Right lobe of liver (tissue), 6 donors: ENCODE measurements around the gene FSTL4. TPM values are rescaled to one million over a fixed set of nuclear protein-coding genes. Genes with fewer than 3 reads are reported as not detected.
A peak's percentile ranks its signal among the peaks of the same experiment; 100 is the strongest.

ENCODE experiments used
- ATAC-seq, 4 donors: fragments of 200-7000 bp; cut with Tn5 transposase; one replicate each; pipeline ENCODE4 v1.9.1; 2020; ENCODE audit warnings: mild to moderate bottlenecking in 4 of 4, moderate library complexity in 4 of 4
- DNase-seq, 3 donors: peaks; one replicate each; pipeline ENCODE4 v3.0.0-alpha.2; 2020
- H3K27ac ChIP-seq, 3 donors: fragments of 200-600 bp; one replicate each; pipeline ENCODE4 v1.8.0; 2022
- H3K27me3 ChIP-seq, 2 donors: fragments of 200-600 bp; one replicate each; pipeline ENCODE4 v1.8.0; 2022
- H3K36me3 ChIP-seq, 4 donors: fragments of 200-600 bp; sonication (generic) in 1 of 4; one replicate each; pipeline versions ENCODE4 v1.5.1 to v1.8.0; 2017 to 2022; ENCODE audit warnings: control low read depth in 1 of 4
- H3K4me1 ChIP-seq, 4 donors: fragments of 200-600 bp; sonication (generic) in 1 of 4; one replicate each; pipeline versions ENCODE4 v1.5.1 to v1.8.0; 2017 to 2022; ENCODE audit warnings: control low read depth in 1 of 4
- H3K4me3 ChIP-seq, 3 donors: fragments of 200-600 bp; one replicate each; pipeline ENCODE4 v1.8.0; 2022
- H3K9me3 ChIP-seq, 4 donors: fragments of 200-600 bp; sonication (generic) in 1 of 4; one replicate each; pipeline versions ENCODE4 v1.5.1 to v1.8.0; 2017 to 2022; ENCODE audit warnings: control low read depth in 1 of 4
- CTCF ChIP-seq, 4 donors: fragments of 200-600 bp in 3 of 4; fragments of 450-650 bp in 1 of 4; IDR thresholded peaks; one replicate each; pipeline versions ENCODE4 v1.5.1 to v1.8.0; 2016 to 2022; ENCODE audit warnings: antibody characterized with exemption in 4 of 4, mild to moderate bottlenecking in 2 of 4
- POLR2A ChIP-seq: fragments of 450-650 bp; IDR thresholded peaks from one replicate; pipeline ENCODE4 v1.6.1; 2017; ENCODE audit warnings: antibody characterized with exemption, mild to moderate bottlenecking
- WGBS: methylation state at CpG from one replicate; pipeline ENCODE4 v1.1.6; 2018; ENCODE audit warnings: low coverage, low lambda C conversion rate; ENCODE audit not compliant: insufficient coverage; ENCODE audit errors: missing lambda C conversion rate; 5-methylcytosine and 5-hydroxymethylcytosine counted together
- intact Hi-C, 2 donors: fragments of 100-400 bp; cut with DNase I; formaldehyde crosslinking; loops; one replicate each; pipeline versions ENCODE4 v1.11.2 to v1.14.1; 2022
- total RNA-seq, 6 experiments: library from RNA; depleted of rRNA in 2 of 6; stranded (reverse); fragments of >200 nt in 2 of 6; fragmentation: NEBNext Ultra II Directional in 3 of 6; extraction: Animal tissue kit (Norgen Biotek cat#: 25700) in 3 of 6; gene quantifications; one replicate each; pipeline versions ENCODE4 v1.1.0 to v1.2.4, GENCODE V29; 2016 to 2023
- donor health status: DM: no; HTN: yes; CAD: no.
- donor health status: DM: no; HTN: no; CAD: no.
- donor health status: DM: no; HTN: no; CAD: no.
- donor health status: DM: no; HTN: yes; CAD: no.
- donor health status: DM: no; HTN: yes; CAD: no.

FSTL4 gene
- total RNA-seq, 6 experiments from 2014 or later, result 0.62 to 1.3 (median 0.80) TPM; not detected in 3

GRCh38 chr5:133358271-133358670 lies 254.1 kb downstream of the FSTL4 start:
- no peak overlapping the region for H3K4me3 ChIP-seq
- H3K36me3 ChIP-seq, result no peaks in the 10 kb centered on the region
- no peak for TF ChIP-seq POLR2A
- no peaks in the 10 kb centered on the region for H3K9me3 ChIP-seq
- DNase-seq, result no peak
- no peak overlapping the region for H3K27ac ChIP-seq
- intact Hi-C loops, result no loop called here
- no peaks in the 10 kb centered on the region for H3K27me3 ChIP-seq
- WGBS, result 100% methylated on average over 3 of the region's 12 CpGs
- no peaks in the 10 kb centered on the region for H3K4me1 ChIP-seq
- no peak for ATAC-seq

- ATAC-seq, result no peak
- no peaks in the 10 kb centered on the region for H3K36me3 ChIP-seq
- no peak overlapping the region for H3K27ac ChIP-seq
- no peak overlapping the region for H3K4me3 ChIP-seq
- intact Hi-C loops, result no loop called here
- no peaks in the 10 kb centered on the region for H3K9me3 ChIP-seq
- H3K27me3 ChIP-seq, result no peaks in the 10 kb centered on the region
- H3K4me1 ChIP-seq, result no peaks in the 10 kb centered on the region
- 83% methylated on average over 2 of the region's 4 CpGs for WGBS
- no peak for DNase-seq
- TF ChIP-seq POLR2A, result no peak
- TF ChIP-seq CTCF (IDR thresholded peaks at IDR 0.05), result no peak
Measured at GRCh38 chr5:133357758-133358157, 254.6 kb downstream of the FSTL4 start.

- Histone ChIP-seq H3K27ac (no peak overlapping the region), H3K4me1 (no peaks in the 10 kb centered on the region), H3K27me3 (no peaks in the 10 kb centered on the region), H3K36me3 (no peaks in the 10 kb centered on the region), H3K9me3 (no peaks in the 10 kb centered on the region), H3K4me3 (no peak overlapping the region)
- 46% methylated on average over 4 of the region's 4 CpGs for WGBS
- TF ChIP-seq POLR2A, result no peak
- TF ChIP-seq CTCF (IDR thresholded peaks at IDR 0.05), result no peak
- ATAC-seq (peak in 1 of 4 donors; percentile 6), DNase-seq (no peak)
- intact Hi-C loops, result no loop called here
Measured at GRCh38 chr5:133356984-133357421, 255.3 kb downstream of the FSTL4 start.

GRCh38 chr5:133356396-133356983 lies 255.9 kb downstream of the FSTL4 start:
- no peak overlapping the region for H3K4me3 ChIP-seq
- H3K9me3 ChIP-seq, result no peaks in the 10 kb centered on the region
- H3K36me3 ChIP-seq, result no peaks in the 10 kb centered on the region
- intact Hi-C loops, result no loop called here
- no peaks in the 10 kb centered on the region for H3K27me3 ChIP-seq
- H3K4me1 ChIP-seq, result no peaks in the 10 kb centered on the region
- DNase-seq (no peak), ATAC-seq (no peak)
- TF ChIP-seq POLR2A (no peak), CTCF (IDR thresholded peaks at IDR 0.05) (no peak)
- WGBS, result 89% methylated on average over 1 of the region's 5 CpGs
- H3K27ac ChIP-seq, result no peak overlapping the region

- DNase-seq (no peak), ATAC-seq (no peak)
- H3K27me3 ChIP-seq, result no peaks in the 10 kb centered on the region
- no peaks in the 10 kb centered on the region for H3K36me3 ChIP-seq
- 40% methylated on average over 2 of the region's 9 CpGs for WGBS
- intact Hi-C loops, result no loop called here
- H3K27ac ChIP-seq, result no peak overlapping the region
- H3K9me3 ChIP-seq, result no peaks in the 10 kb centered on the region
- TF ChIP-seq CTCF (IDR thresholded peaks at IDR 0.05), result no peak
- no peak for TF ChIP-seq POLR2A
- no peak overlapping the region for H3K4me3 ChIP-seq
- no peaks in the 10 kb centered on the region for H3K4me1 ChIP-seq
Measured at GRCh38 chr5:133354323-133355185, 257.8 kb downstream of the FSTL4 start.
